ENCODE data around the gene PTGFR. TPM values are rescaled to one million over a fixed set of nuclear protein-coding genes. Genes with fewer than 3 reads are reported as not detected.

PTGFR gene
- total and polyA plus RNA-seq, 2 of the 13 experiments (the other 11 are each of a cell fraction or from before 2014, with no cell fraction given) = not detected

GRCh38 chr1:78520843-78521242 is 30.1 kb downstream of the PTGFR start:
- H3K4me2 ChIP-seq (ENCODE audit: low read depth, low read length) = no peak overlapping the region
- intact Hi-C loops (cut with micrococcal nuclease; ENCODE audit: unreplicated experiment) (no loop called here), in situ Hi-C loops (cut with HindIII; ENCODE audit: extremely low pct_ligation_motif_present, low pct_unique_long_range_greater_than_20kb) (no loop called here)
- no peak overlapping the region for H3K4me3 ChIP-seq (replicated peaks in 1 of 3; ENCODE audit: insufficient read depth in 1 of 3, low read depth in 2 of 3, low read length in 3 of 3)
- no peaks in the 10 kb centered on the region for H3K9me3 ChIP-seq (ENCODE audit: low read length)
- no peak for DNase-seq (ENCODE audit: low spot score)
- TF ChIP-seq JUN (CRISPR knock-in tag; IDR thresholded peaks at IDR 0.05) = no peak
- TF ChIP-seq ZNF256 (CRISPR knock-in tag; conservative IDR thresholded peaks at IDR 0.05) = no peak
- no peak for TF ChIP-seq ZNF777 (CRISPR knock-in tag; IDR thresholded peaks at IDR 0.05)
- TF ChIP-seq NFIB (CRISPR knock-in tag; IDR thresholded peaks at IDR 0.05; ENCODE audit: borderline replicate concordance) = no peak
- no peak for TF ChIP-seq DBP (CRISPR knock-in tag; IDR thresholded peaks at IDR 0.05; ENCODE audit: not compliant biosample characterization)
- TF ChIP-seq AGO2 (optimal IDR thresholded peaks at IDR 0.05; ENCODE audit: low read depth, low read length) = no peak
- TF ChIP-seq GFI1 (CRISPR knock-in tag; IDR thresholded peaks at IDR 0.05; ENCODE audit: borderline replicate concordance) = no peak
- no peak for TF ChIP-seq KLF6 (CRISPR knock-in tag; IDR thresholded peaks at IDR 0.05)
- no peak for TF ChIP-seq DZIP1 (CRISPR knock-in tag; IDR thresholded peaks at IDR 0.05)
- no peak for TF ChIP-seq PBX3 (CRISPR knock-in tag; IDR thresholded peaks at IDR 0.05; ENCODE audit: borderline replicate concordance)
- TF ChIP-seq IRF1 (CRISPR knock-in tag; IDR thresholded peaks at IDR 0.05; ENCODE audit: low read depth) = no peak
- no peak for TF ChIP-seq KDM1A (CRISPR knock-in tag; IDR thresholded peaks at IDR 0.05)
- no peak for TF ChIP-seq NFE2 (CRISPR knock-in tag; IDR thresholded peaks at IDR 0.05)
- no peak for TF ChIP-seq ZNF432 (CRISPR knock-in tag; IDR thresholded peaks at IDR 0.05; ENCODE audit: borderline replicate concordance)
- no peak for TF ChIP-seq ZNF747 (CRISPR knock-in tag; IDR thresholded peaks at IDR 0.05; ENCODE audit: borderline replicate concordance)
- H2AFZ ChIP-seq (ENCODE audit: low read length) = no peak overlapping the region
- H3K4me1 ChIP-seq (ENCODE audit: insufficient read depth, low read length) = no peaks in the 10 kb centered on the region
- no TSS peak for BruUV-seq (replicated peaks)
- no peaks in the 10 kb centered on the region for H3K79me2 ChIP-seq (ENCODE audit: insufficient read depth, low read length)
- ChIA-PET POLR2A (no interaction called here), CTCF (ENCODE audit: low intra/inter-chr PET ratio, low total read pairs) (no interaction called here)
- 31% methylated on average over 3 of the region's 3 CpGs for WGBS (ENCODE audit: low lambda C conversion rate)
- H3K27me3 ChIP-seq (ENCODE audit: control insufficient read depth in 1 of 2, insufficient read depth in 2 of 2, low read length in 2 of 2) = no peaks in the 10 kb centered on the region
- no peaks in the 10 kb centered on the region for H3K36me3 ChIP-seq (replicated peaks in 1 of 2; ENCODE audit: control insufficient read depth in 1 of 2, insufficient read depth in 2 of 2, low read length in 2 of 2)
- no peak overlapping the region for H3K27ac ChIP-seq (ENCODE audit: extremely low read length, insufficient read depth, low read length)
- no peaks in the 10 kb centered on the region for H4K20me1 ChIP-seq (ENCODE audit: insufficient read depth, low read length)
- FAIRE-seq = no peak
- no peak for ATAC-seq
- H3K9ac ChIP-seq (ENCODE audit: insufficient read depth, low read depth, low read length) = no peak overlapping the region

Measured in HepG2 (cell line).